Caco-2 (cell line): Measurements from ENCODE around the gene LCN2. TPM values are rescaled to one million over a fixed set of nuclear protein-coding genes. Genes with fewer than 3 reads are reported as not detected.

Experiments
- BruUV-seq: library from RNA; stranded (reverse); fragments of 400-500 nt; replicated peaks from 2 replicates; lab custom pipeline; 2021; lab: Mats Ljungman, UMichigan
- CTCF ChIA-PET: fragments of 300-600 bp; sonication (Branson Sonifier 250); formaldehyde crosslinking; loops from one replicate; lab custom pipeline; 2022; ENCODE audit warnings: antibody characterized with exemption; lab: Charles Lee
- POLR2A ChIA-PET: fragments of 300-600 bp; sonication (Branson Sonifier 250); formaldehyde crosslinking; loops from one replicate; lab custom pipeline; 2022; ENCODE audit warnings: antibody characterized with exemption; lab: Charles Lee
- DNase-seq, 2 experiments: peaks; one replicate each; pipeline versions ENCODE4 v3.0.0 to v3.0.0-alpha.2; 2020 to 2022
- H3K27me3 ChIP-seq: replicated peaks from 2 replicates; pipeline ENCODE4 v1.6.0; 2011; ENCODE audit warnings: low read length; ENCODE audit not compliant: control insufficient read depth, insufficient read depth
- H3K36me3 ChIP-seq: 2 replicates; pipeline ENCODE4 v1.5.1; 2011; ENCODE audit warnings: low read length; ENCODE audit not compliant: control insufficient read depth, insufficient read depth
- H3K4me1 ChIP-seq: fragments of 250-450 bp; sonication (Bioruptor Pico); 2 replicates; pipeline ENCODE4 v1.5.1; 2020; ENCODE audit warnings: mild to moderate bottlenecking
- H3K4me3 ChIP-seq: 2 replicates; pipeline ENCODE4 v1.5.1; 2011; ENCODE audit warnings: low read depth, mild to moderate bottlenecking, control low read depth, low read length
- H3K9me3 ChIP-seq: fragments of 250-450 bp; sonication (Bioruptor Pico); 2 replicates; pipeline ENCODE4 v1.5.1; 2020; ENCODE audit warnings: mild to moderate bottlenecking, moderate library complexity
- H3K27ac Mint-ChIP-seq: one replicate; pipeline ENCODE4 v1.8.0; 2022; ENCODE audit warnings: mixed read lengths; ENCODE audit not compliant: unreplicated experiment
- H3K27me3 Mint-ChIP-seq: one replicate; pipeline ENCODE4 v1.8.0; 2022; ENCODE audit warnings: mixed read lengths; ENCODE audit not compliant: insufficient read depth, unreplicated experiment
- H3K36me3 Mint-ChIP-seq: one replicate; pipeline ENCODE4 v1.8.0; 2022; ENCODE audit warnings: mild to moderate bottlenecking, mixed read lengths; ENCODE audit not compliant: insufficient read depth, unreplicated experiment
- H3K4me1 Mint-ChIP-seq: one replicate; pipeline ENCODE4 v1.8.0; 2022; ENCODE audit warnings: low read depth, mixed read lengths; ENCODE audit not compliant: unreplicated experiment
- H3K4me3 Mint-ChIP-seq: one replicate; pipeline ENCODE4 v1.8.0; 2022; ENCODE audit warnings: mild to moderate bottlenecking, moderate library complexity, mixed read lengths; ENCODE audit not compliant: unreplicated experiment
- H3K9me3 Mint-ChIP-seq: one replicate; pipeline ENCODE4 v1.8.0; 2022; ENCODE audit warnings: mixed read lengths; ENCODE audit not compliant: unreplicated experiment
- CTCF ChIP-seq, 2 experiments: fragments of 200-600 bp in 1 of 2; IDR thresholded peaks; 1 replicate in 1 of 2; 2 replicates in 1 of 2; pipeline versions ENCODE4 v1.5.1 to v1.8.0; 2011 to 2022; ENCODE audit warnings: antibody characterized with exemption in 1 of 2, control low read depth in 1 of 2, inconsistent platforms in 1 of 2, low read depth in 1 of 2, low read length in 1 of 2, mild to moderate bottlenecking in 1 of 2, moderate library complexity in 1 of 2; ENCODE audit not compliant: insufficient read depth in 1 of 2, severe bottlenecking in 1 of 2, unreplicated experiment in 1 of 2
- intact Hi-C: fragments of 100-400 bp; cut with micrococcal nuclease; formaldehyde crosslinking; loops from one replicate; pipeline ENCODE4 v1.10.0; 2022; ENCODE audit not compliant: unreplicated experiment
- total RNA-seq: library from RNA; stranded (reverse); gene quantifications from 2 replicates; pipeline ENCODE4 v1.2.3, GENCODE V29; 2022

LCN2 gene
- total RNA-seq, 1 experiment from 2014 or later, result not detected

DNA sequence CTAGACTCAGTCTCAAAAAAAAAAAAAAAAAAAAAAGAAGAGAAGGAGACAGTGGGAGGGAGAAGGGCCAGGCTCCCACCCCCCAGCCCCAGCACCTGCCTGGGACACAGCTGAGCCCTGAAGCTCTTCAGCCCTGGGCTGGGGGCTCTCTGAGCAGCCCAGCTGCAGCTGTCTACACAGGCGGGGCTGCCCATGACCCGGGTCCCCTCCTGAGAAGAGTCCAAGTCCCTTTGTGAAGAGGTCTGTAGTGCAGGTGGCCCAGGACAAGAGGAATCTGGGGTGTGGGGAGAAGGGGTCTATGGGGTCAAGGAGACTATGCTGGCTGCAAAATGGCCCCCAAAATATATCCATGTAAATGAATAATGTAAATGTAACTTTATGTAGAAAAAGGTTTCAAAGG, 6.7 kb upstream of the LCN2 start:
- H3K4me1 ChIP-seq, result peaks cover 15% of the 10 kb centered on the region; the same call in 1 of the 2 replicates
- intact Hi-C loops, result no loop called here
- TF ChIP-seq CTCF (IDR thresholded peaks at IDR 0.05; ENCODE audit: insufficient read depth in 1 of 2, low read depth in 1 of 2, low read length in 1 of 2, severe bottlenecking in 1 of 2, unreplicated experiment in 1 of 2), result no peak
- H3K9me3 Mint-ChIP-seq, result no peaks in the 10 kb centered on the region
- no peaks in the 10 kb centered on the region for H3K36me3 Mint-ChIP-seq
- no peak overlapping the region for H3K27ac Mint-ChIP-seq
- H3K4me3 Mint-ChIP-seq, result no peak overlapping the region
- H3K4me1 Mint-ChIP-seq, result no peaks in the 10 kb centered on the region
- no peak overlapping the region for H3K4me3 ChIP-seq
- ChIA-PET CTCF (interaction anchor here (0.6 kb wide), 1 partner anchor 220 kb away, joined by 3 read pairs; no protein-coding TSS in a partner anchor), POLR2A (no interaction called here)
- no peaks in the 10 kb centered on the region for H3K36me3 ChIP-seq
- no peak for DNase-seq
- no peaks in the 10 kb centered on the region for H3K9me3 ChIP-seq
- H3K27me3 Mint-ChIP-seq, result no peaks in the 10 kb centered on the region
- no peaks in the 10 kb centered on the region for H3K27me3 ChIP-seq
- BruUV-seq, result no TSS peak

DNA sequence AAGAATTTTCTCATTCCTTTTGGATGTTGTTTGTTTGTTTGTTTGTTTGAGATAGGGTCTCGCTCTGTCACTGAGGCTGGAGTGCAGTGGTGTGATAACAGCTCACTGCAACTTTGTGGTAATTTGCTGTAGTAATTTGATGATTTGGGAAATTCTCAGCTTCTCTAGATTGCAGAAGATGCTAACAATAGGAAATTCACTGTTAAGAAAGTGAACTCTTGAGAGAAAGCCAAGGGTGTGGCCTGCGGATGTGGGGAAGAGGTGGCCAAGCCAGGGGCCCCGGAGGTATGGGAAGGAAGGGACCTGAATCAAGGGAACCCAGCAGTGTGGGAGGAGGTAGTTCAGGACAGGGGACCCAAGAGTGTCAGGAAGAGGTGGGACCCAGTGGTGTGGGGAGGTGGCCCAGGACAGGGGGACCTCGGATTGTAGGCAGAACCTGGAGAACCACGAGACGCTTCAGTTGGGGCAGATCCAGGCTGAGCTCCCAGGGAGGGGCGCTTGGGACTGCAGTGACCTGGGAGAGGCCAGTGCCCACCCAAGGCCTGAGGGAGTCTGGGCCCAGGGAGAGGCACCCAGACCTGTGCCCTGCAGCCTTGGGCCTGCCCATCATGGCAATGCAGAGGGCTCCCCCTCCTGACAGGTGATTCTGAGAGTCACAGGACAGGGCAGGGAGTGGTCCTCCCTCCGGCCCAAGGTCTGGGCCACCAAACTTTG, 5.6 kb upstream of the LCN2 start:
- H3K36me3 ChIP-seq, result no peaks in the 10 kb centered on the region
- H3K27me3 ChIP-seq, result no peaks in the 10 kb centered on the region
- peaks cover 15% of the 10 kb centered on the region; the same call in 1 of the 2 replicates for H3K4me1 ChIP-seq
- Mint-ChIP-seq H3K9me3 (no peaks in the 10 kb centered on the region), H3K36me3 (no peaks in the 10 kb centered on the region), H3K27ac (no peak overlapping the region), H3K27me3 (no peaks in the 10 kb centered on the region), H3K4me3 (no peak overlapping the region), H3K4me1 (no peaks in the 10 kb centered on the region)
- intact Hi-C loops, result no loop called here
- ChIA-PET POLR2A (no interaction called here), CTCF (no interaction called here)
- H3K4me3 ChIP-seq, result no peak overlapping the region
- no peak for TF ChIP-seq CTCF (IDR thresholded peaks at IDR 0.05; ENCODE audit: insufficient read depth in 1 of 2, low read depth in 1 of 2, low read length in 1 of 2, severe bottlenecking in 1 of 2, unreplicated experiment in 1 of 2)
- no TSS peak for BruUV-seq
- no peak for DNase-seq
- H3K9me3 ChIP-seq, result no peaks in the 10 kb centered on the region

- H3K4me3 Mint-ChIP-seq, result no peak overlapping the region
- no peaks in the 10 kb centered on the region for H3K4me1 Mint-ChIP-seq
- Histone ChIP-seq H3K27me3 (no peaks in the 10 kb centered on the region), H3K36me3 (no peaks in the 10 kb centered on the region), H3K4me1 (peaks cover 15% of the 10 kb centered on the region; the same call in 1 of the 2 replicates), H3K9me3 (no peaks in the 10 kb centered on the region), H3K4me3 (no peak overlapping the region)
- intact Hi-C loops, result no loop called here
- ChIA-PET POLR2A (no interaction called here), CTCF (interaction anchor here (1.0 kb wide), 1 partner anchor 16 kb away, joined by 3 read pairs; the partner anchor contains the start of gene BBLN)
- no peaks in the 10 kb centered on the region for H3K27me3 Mint-ChIP-seq
- TF ChIP-seq CTCF (IDR thresholded peaks at IDR 0.05; ENCODE audit: insufficient read depth in 1 of 2, low read depth in 1 of 2, low read length in 1 of 2, severe bottlenecking in 1 of 2, unreplicated experiment in 1 of 2), result no peak
- no peaks in the 10 kb centered on the region for H3K9me3 Mint-ChIP-seq
- no peak for DNase-seq
- no TSS peak for BruUV-seq
- H3K27ac Mint-ChIP-seq, result no peak overlapping the region
- no peaks in the 10 kb centered on the region for H3K36me3 Mint-ChIP-seq
These were observed 4.7 kb upstream of the LCN2 start for GRCh38 chr9:128144239-128145181.
